NB4 (cell line): ENCODE results near the gene PPP3R1.
A peak's percentile ranks its signal among the peaks of the same experiment; 100 is the strongest.

Experiments
- DNase-seq: peaks from one replicate; pipeline ENCODE4 v3.0.0; 2010; ENCODE audit warnings: low read depth
- H3K4me3 ChIP-seq: one replicate; pipeline ENCODE4 v1.5.1; 2011; ENCODE audit warnings: mild to moderate bottlenecking, low read depth, low read length, moderate library complexity
- MAX ChIP-seq: IDR thresholded peaks from 2 replicates; pipeline ENCODE4 v1.6.1; 2011; ENCODE audit warnings: low read depth, low read length
- MYC ChIP-seq: IDR thresholded peaks from 2 replicates; pipeline ENCODE4 v1.6.1; 2011; ENCODE audit warnings: low read depth, low read length
- POLR2A ChIP-seq: IDR thresholded peaks from 2 replicates; pipeline ENCODE4 v1.6.1; 2011; ENCODE audit warnings: mild to moderate bottlenecking; ENCODE audit not compliant: insufficient read length; ENCODE audit errors: extremely low read depth
- TF ChIP-seq, protein P1 (sequence below): IDR thresholded peaks from one replicate; pipeline ENCODE4 v1.5.1; 2012; ENCODE audit warnings: low read depth, low read length

Gene PPP3R1

DNA sequence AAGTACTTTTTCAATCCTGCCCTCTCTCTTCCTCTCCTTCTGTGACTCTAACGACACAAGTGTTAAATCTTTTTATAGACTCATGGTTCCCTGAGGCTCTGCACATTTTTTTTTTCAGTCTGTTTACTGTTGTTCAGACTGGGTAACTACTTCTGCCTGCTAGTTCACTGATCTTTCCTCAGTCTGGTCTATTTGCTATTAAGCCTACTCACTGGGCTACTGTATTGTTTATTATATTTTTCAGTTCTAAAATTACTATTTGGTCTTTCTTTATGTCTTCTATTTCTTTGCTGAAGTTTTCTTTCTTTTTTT, 21.3 kb downstream of the PPP3R1 start:
- no peak for TF ChIP-seq MYC
- no peak for DNase-seq
- H3K4me3 ChIP-seq, result no peak overlapping the region

- TF ChIP-seq MAX (no peak), MYC (no peak), POLR2A (no peak)
- TF ChIP-seq, protein P1, sequence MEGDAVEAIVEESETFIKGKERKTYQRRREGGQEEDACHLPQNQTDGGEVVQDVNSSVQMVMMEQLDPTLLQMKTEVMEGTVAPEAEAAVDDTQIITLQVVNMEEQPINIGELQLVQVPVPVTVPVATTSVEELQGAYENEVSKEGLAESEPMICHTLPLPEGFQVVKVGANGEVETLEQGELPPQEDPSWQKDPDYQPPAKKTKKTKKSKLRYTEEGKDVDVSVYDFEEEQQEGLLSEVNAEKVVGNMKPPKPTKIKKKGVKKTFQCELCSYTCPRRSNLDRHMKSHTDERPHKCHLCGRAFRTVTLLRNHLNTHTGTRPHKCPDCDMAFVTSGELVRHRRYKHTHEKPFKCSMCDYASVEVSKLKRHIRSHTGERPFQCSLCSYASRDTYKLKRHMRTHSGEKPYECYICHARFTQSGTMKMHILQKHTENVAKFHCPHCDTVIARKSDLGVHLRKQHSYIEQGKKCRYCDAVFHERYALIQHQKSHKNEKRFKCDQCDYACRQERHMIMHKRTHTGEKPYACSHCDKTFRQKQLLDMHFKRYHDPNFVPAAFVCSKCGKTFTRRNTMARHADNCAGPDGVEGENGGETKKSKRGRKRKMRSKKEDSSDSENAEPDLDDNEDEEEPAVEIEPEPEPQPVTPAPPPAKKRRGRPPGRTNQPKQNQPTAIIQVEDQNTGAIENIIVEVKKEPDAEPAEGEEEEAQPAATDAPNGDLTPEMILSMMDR, result no peak
- no peak for DNase-seq
- no peak overlapping the region for H3K4me3 ChIP-seq
Observed at GRCh38 chr2:68230241-68231060, 21.9 kb downstream of the PPP3R1 start.

DNA sequence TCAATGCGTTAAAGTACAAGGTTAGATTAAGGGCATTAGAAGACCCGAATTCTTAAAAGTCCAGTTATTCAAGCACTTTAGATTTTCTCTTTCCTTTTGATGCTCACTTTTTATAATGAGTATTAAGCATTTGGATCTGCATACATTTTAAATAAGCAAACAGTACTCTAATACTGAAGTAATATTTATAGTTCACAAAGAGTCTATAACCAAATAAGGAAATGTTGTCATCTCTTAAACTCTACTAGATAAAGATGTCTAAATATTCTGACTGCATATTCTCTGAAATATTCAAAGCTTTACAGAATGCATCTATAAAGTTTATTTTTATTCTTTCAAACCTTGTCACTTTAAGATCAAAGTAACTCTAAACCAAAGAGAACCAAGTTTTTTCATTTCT, 25.5 kb downstream of the PPP3R1 start:
- DNase-seq, result no peak
- H3K4me3 ChIP-seq, result no peak overlapping the region

GRCh38 chr2:68225119-68225632, 27.2 kb downstream of the PPP3R1 start:
- H3K4me3 ChIP-seq, result no peak overlapping the region
- peak; percentile 71 for DNase-seq
- TF ChIP-seq, protein P1, result peak; percentile 54
- TF ChIP-seq POLR2A (no peak), MAX (peak; percentile 89), MYC (peak; percentile 93)

More for the DNA sequence above, 25.5 kb downstream of the PPP3R1 start:
- no peak for TF ChIP-seq MAX
- no peak for TF ChIP-seq POLR2A
- TF ChIP-seq MYC, result no peak
- TF ChIP-seq, protein P1, result no peak

DNA sequence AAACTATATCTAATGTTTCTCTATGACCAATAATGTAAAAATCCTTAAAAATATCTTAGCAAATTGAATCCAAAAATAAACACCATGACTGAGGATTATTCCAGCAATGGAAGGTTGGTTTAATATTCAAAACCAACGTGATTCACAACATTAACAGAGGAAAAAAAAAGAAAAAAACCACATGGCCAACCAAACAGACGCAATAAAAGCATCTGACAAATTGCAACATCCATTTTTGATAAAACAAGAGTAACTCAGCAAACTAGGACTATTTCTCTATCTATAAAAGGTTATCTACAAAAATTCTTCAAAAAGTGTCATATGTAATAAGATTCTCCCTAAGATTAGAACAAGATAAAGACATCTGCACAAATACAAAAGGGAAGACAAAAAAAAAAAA, 28.9 kb downstream of the PPP3R1 start:
- no peak for DNase-seq
- no peak overlapping the region for H3K4me3 ChIP-seq
- TF ChIP-seq POLR2A (no peak), MYC (no peak), MAX (no peak)
- TF ChIP-seq, protein P1, result no peak

GRCh38 chr2:68222287-68222686, 30.0 kb downstream of the PPP3R1 start:
- DNase-seq, result no peak
- H3K4me3 ChIP-seq, result no peak overlapping the region
- TF ChIP-seq MYC (no peak), POLR2A (no peak), MAX (no peak)
